ENCODE results near the gene EMC9.

The EMC9 gene

DNA sequence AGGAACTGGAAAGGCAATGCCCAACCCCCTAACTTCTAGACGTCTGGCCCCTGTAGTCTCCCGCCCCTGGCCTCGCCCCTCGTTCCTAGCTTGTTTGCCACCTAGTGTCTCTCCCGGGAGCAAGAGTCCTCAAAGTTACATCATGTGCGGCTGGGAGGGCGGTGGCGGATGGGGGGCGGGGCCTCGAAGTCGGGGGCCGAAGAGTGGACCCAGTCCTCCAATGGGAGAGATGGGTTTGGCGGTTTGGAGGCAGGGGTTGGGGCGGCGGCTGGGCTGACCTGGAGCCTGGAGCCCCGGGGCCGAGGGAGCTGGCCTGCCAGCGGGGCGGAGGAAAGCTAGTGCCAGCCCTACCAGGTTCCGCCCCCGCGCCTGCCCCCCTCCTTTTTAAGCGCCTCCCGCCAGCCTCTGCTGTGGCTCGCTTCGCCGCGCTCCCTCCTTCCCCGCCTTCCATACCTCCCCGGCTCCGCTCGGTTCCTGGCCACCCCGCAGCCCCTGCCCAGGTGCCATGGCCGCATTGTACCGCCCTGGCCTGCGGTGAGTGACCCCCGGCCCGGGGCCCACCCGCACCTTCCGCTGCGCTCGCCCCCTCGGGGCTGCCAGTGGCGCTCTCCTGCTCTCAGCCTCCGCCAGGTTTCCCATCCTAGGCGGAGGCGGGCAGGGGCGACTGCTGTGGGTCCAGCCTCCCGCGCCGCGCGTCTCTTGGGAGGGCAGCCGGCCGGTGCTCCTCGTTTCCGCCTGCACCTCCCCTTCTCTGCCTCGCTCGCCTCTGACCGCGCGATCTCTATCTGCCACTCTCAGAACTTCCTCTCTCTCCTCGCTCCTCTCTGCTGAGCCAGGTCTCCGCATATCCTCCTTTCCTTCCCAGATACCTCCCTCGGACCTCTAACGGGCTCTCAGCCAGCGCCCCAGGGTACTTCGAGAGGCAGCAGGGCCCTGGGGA, 47.2 kb downstream of the EMC9 start, which contains the start of gene PCK2:
Gene PCK2, plus strand, starts transcription at position 411 of the 940 bp plus-strand sequence. Its CDS starts 95 bp downstream, at position 506.
- Mint-ChIP-seq H3K4me1 (ENCODE audit: low read depth) (peaks cover 63% of the 10 kb centered on the region), H3K4me3 (peak within 1 kb of the TSS; percentile 90), H3K36me3 (ENCODE audit: low read depth) (peaks cover 47% of the 10 kb centered on the region), H3K27me3 (no peaks in the 10 kb centered on the region), H3K27ac (peak within 1 kb of the TSS; percentile 88), H3K9me3 (no peaks in the 10 kb centered on the region)
- intact Hi-C loops (cut with micrococcal nuclease): loop anchor here (1.0 to 5.0 kb wide), 3 partner anchors 20 to 522 kb away; partner anchors contain the start of genes DCAF11, IRF9 and NRL

GRCh38 chr14:24093207-24093900, 48.0 kb downstream of the EMC9 start:
- H3K36me3 Mint-ChIP-seq (ENCODE audit: low read depth): peaks cover 39% of the 10 kb centered on the region
- peaks cover 55% of the 10 kb centered on the region for H3K4me1 Mint-ChIP-seq (ENCODE audit: low read depth)
- H3K27ac Mint-ChIP-seq: peak overlapping the region; percentile 88
- H3K9me3 Mint-ChIP-seq: no peaks in the 10 kb centered on the region
- intact Hi-C loops (cut with micrococcal nuclease): loop anchor here (5.0 kb wide), 1 partner anchor 521 kb away; no protein-coding TSS in a partner anchor
- peak overlapping the region; percentile 90 for H3K4me3 Mint-ChIP-seq
- H3K27me3 Mint-ChIP-seq: no peaks in the 10 kb centered on the region

DNA sequence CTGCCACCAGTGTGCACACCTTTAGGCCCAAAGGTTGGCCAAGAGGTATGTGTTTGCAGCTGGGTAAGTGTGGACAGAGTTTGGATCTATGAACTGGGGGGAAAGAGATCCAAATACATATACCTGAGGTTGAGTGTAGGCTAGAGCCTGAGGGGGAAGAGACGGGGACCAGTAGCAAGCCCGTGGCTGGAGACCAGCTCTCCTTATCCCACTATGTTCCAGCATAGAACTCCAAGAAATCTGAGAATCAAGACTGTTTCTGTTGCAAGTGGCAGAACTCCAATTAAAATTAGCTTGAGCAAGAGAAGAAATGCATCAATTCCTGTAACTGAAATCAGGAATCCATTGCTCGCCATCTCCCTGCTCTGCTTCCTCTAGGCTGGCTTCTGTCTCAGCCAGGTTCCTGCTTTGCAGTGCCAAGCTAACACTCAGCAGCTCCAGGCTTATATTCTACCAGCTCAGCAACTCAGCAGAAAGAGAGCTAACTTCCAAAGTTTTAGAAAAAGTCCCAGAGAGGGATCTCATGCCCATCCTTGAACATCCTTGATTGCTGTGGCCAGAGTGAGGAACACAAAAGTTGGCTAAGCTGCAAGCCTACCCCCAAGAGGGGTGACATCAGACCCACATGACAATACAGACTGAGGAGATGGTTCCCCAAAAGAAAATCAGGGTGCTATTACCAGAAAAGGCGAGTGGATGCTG, 48.7 kb downstream of the EMC9 start:
- no peaks in the 10 kb centered on the region for H3K27me3 Mint-ChIP-seq
- peaks cover 49% of the 10 kb centered on the region for H3K4me1 Mint-ChIP-seq (ENCODE audit: low read depth)

DNA sequence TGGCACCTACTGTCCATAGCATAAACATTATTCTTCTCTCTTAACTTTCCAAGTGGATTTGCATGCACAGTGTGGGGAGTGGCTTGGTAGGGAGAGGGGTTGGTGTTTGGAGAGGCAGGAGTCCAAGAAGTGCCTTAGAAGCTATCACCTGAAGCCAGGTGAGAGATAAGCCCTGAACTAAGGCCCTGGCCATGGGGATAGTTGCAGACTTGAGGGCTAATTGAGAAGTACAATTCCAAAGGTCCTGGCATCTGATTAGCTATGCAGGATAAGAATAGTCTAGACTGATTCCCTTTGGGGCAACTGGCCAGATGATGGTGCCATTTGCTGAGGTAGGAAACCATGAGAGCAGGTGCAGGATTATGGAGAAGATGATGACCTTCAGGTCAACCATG, 49.3 kb downstream of the EMC9 start:
- Mint-ChIP-seq H3K4me1 (ENCODE audit: low read depth) (peaks cover 49% of the 10 kb centered on the region), H3K27ac (peak overlapping the region; percentile 88), H3K4me3 (no peak overlapping the region), H3K9me3 (no peaks in the 10 kb centered on the region), H3K27me3 (no peaks in the 10 kb centered on the region), H3K36me3 (ENCODE audit: low read depth) (peaks cover 28% of the 10 kb centered on the region)
- intact Hi-C loops (cut with micrococcal nuclease): loop anchor here (5.0 kb wide), 1 partner anchor 520 kb away; no protein-coding TSS in a partner anchor

More for the DNA sequence above, 48.7 kb downstream of the EMC9 start:
- Mint-ChIP-seq H3K27ac (peak overlapping the region; percentile 88), H3K9me3 (no peaks in the 10 kb centered on the region), H3K36me3 (ENCODE audit: low read depth) (peaks cover 32% of the 10 kb centered on the region), H3K4me3 (peak overlapping the region; percentile 90)
- intact Hi-C loops (cut with micrococcal nuclease): loop anchor here (5.0 kb wide), 1 partner anchor 520 kb away; no protein-coding TSS in a partner anchor

GRCh38 chr14:24089890-24090289, 51.5 kb downstream of the EMC9 start:
- intact Hi-C loops (cut with micrococcal nuclease): loop anchor here (1.0 to 5.0 kb wide), 3 partner anchors 32 to 518 kb away; no protein-coding TSS in a partner anchor
- no peaks in the 10 kb centered on the region for H3K9me3 Mint-ChIP-seq
- peaks cover 2% of the 10 kb centered on the region for H3K27me3 Mint-ChIP-seq
- peak overlapping the region; percentile 13 for H3K27ac Mint-ChIP-seq
- no peak overlapping the region for H3K4me3 Mint-ChIP-seq
- peaks cover 8% of the 10 kb centered on the region for H3K36me3 Mint-ChIP-seq (ENCODE audit: low read depth)
- peaks cover 34% of the 10 kb centered on the region for H3K4me1 Mint-ChIP-seq (ENCODE audit: low read depth)
